Gastrocnemius medialis (tissue), 4 donors: ENCODE data around the gene SPATA2. TPM values are rescaled to one million over a fixed set of nuclear protein-coding genes. Genes with fewer than 3 reads are reported as not detected.

Experiments
- ATAC-seq, 2 donors: fragments of 150-250 bp; one replicate each; pipeline ENCODE4 v1.9.1; 2016
- DNase-seq, 2 donors: peaks; one replicate each; pipeline ENCODE4 v3.0.0-alpha.2; 2019
- H3K27ac ChIP-seq, 4 donors: fragments of 200-600 bp; sonication (generic); 1 replicate in 1 of 4; 2 replicates in 3 of 4; pipeline ENCODE4 v1.5.1; 2016 to 2018; ENCODE audit warnings: mild to moderate bottlenecking in 2 of 4, moderate library complexity in 1 of 4
- H3K27me3 ChIP-seq, 3 donors: fragments of 200-600 bp; sonication (generic) in 2 of 3; 1 replicate in 1 of 3; 2 replicates in 2 of 3; pipeline versions ENCODE4 v1.5.1 to v1.6.0; 2016 to 2019; ENCODE audit warnings: mild to moderate bottlenecking in 1 of 3, moderate library complexity in 1 of 3
- H3K36me3 ChIP-seq, 2 donors: fragments of 200-600 bp; sonication (generic) in 1 of 2; one replicate each; pipeline ENCODE4 v1.5.1; 2017 to 2018
- H3K4me1 ChIP-seq, 2 donors: fragments of 200-600 bp; sonication (generic) in 1 of 2; one replicate each; pipeline ENCODE4 v1.5.1; 2016 to 2017; ENCODE audit warnings: mild to moderate bottlenecking in 2 of 2
- H3K4me3 ChIP-seq, 4 donors: fragments of 200-600 bp; sonication (generic) in 3 of 4; 1 replicate in 1 of 4; 2 replicates in 3 of 4; pipeline ENCODE4 v1.5.1; 2016 to 2019; ENCODE audit warnings: mild to moderate bottlenecking in 2 of 4
- H3K9me3 ChIP-seq, 3 donors: fragments of 200-600 bp; sonication (generic) in 2 of 3; 1 replicate in 1 of 3; 2 replicates in 2 of 3; pipeline ENCODE4 v1.5.1; 2016 to 2019
- CTCF ChIP-seq, 5 experiments: fragments of 450-650 bp in 3 of 5; fragments of 200-600 bp in 2 of 5; sonication (generic) in 2 of 5; IDR thresholded peaks in 4 of 5; conservative IDR thresholded peaks in 1 of 5; 1 replicate in 4 of 5; 2 replicates in 1 of 5; pipeline ENCODE4 v1.5.1; 2016 to 2019; ENCODE audit warnings: antibody characterized with exemption in 5 of 5, mild to moderate bottlenecking in 3 of 5, moderate library complexity in 3 of 5
- POLR2A ChIP-seq, 2 donors: fragments of 450-650 bp; IDR thresholded peaks; one replicate each; pipeline ENCODE4 v1.6.1; 2017; ENCODE audit warnings: antibody characterized with exemption in 2 of 2, mild to moderate bottlenecking in 2 of 2, moderate library complexity in 2 of 2
- in situ Hi-C, 4 donors: fragments of 200-750 bp; cut with MboI; loops; one replicate each; pipeline versions ENCODE4 v1.15.0 to v1.8.0; 2017; ENCODE audit warnings: low sequenced_read_pairs in 4 of 4
- intact Hi-C: fragments of 100-400 bp; cut with DNase I; formaldehyde crosslinking; loops from one replicate; pipeline ENCODE4 v1.15.1; 2023; ENCODE audit warnings: low total_unique reads
- total RNA-seq, 4 donors: library from RNA; depleted of rRNA; stranded (reverse); fragments of >200 nt; gene quantifications; one replicate each; pipeline versions ENCODE4 v1.1.0 to v1.2.3, GENCODE V29; 2016

Gene SPATA2
- total RNA-seq, 4 donors from 2014 or later: 7.7 to 10.7 (median 9.7) TPM

DNA sequence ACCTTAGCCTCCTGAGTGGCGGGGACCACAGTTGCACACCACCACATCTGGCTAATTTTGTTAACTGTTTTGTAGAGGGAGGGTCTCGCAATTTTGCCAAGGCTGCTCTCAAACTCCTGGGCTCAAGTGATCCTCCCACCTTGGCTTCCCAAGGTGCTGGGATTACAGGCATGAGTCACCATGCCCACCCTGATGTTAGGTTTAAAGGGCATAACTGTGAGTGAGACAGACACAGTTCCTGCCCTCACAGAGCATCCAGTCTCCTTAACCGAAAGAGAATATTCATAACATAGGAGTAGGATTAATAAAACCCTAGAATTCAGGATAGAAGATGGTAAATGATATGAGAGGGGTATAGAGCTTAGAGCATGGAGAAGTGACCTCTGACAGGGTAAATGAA is 3.1 kb upstream of the SPATA2 start:
- no peak for TF ChIP-seq CTCF (IDR thresholded peaks at IDR 0.05 in 4 of 5, conservative IDR thresholded peaks at IDR 0.05 in 1 of 5)
- H3K27me3 ChIP-seq: no peaks in the 10 kb centered on the region
- H3K4me1 ChIP-seq: peaks cover 18 to 23% of the 10 kb centered on the region in 2 donors
- H3K36me3 ChIP-seq: no peaks in the 10 kb centered on the region
- H3K4me3 ChIP-seq: no peak overlapping the region
- H3K9me3 ChIP-seq: no peaks in the 10 kb centered on the region
- DNase-seq (no peak), ATAC-seq (no peak)
- intact Hi-C loops: loop anchor here (10.0 kb wide), 1 partner anchor 204 kb away; the partner anchor contains the start of gene B4GALT5
- H3K27ac ChIP-seq: no peak overlapping the region
- in situ Hi-C loops: no loop called here

DNA sequence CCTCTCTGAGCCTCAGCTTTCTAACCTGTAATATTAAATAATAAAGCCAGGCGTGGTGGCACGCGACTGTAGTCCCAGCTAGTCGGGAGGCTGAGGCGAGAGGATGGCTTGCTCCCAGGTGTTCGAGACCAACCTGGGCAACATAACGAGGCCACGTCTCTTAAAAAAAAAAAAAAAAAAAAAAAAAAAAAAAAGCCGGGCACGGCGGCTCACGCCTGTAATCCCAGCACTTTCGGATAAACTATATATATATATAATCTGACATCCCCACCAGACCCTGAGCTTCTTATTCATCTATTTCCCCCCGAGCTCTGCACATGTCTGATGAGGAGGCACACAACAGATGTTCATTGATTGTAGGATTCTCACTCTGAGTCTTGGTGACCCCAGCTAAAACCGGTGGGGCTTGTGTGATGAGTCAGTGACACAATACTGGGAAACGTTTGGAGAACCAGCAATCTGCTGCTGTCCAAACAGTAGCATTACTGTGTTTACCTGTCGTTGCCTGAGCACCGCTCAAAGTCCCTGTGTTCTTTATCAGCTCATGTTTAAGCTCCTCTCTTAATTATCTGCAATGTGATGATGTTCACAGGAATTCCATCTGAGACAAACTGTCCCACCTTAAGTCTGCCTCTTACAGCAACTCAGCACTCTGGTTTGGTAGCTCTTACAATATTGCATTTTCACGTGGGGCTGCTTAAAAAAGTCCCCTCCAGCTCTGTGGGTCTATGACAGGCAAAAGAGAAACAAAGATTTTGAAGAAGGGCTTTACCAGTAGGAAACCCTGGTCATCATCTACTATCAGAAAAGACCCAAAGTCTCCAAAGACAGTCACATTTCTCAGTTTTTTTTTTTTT is 1.0 kb upstream of the SPATA2 start:
- H3K27ac ChIP-seq: peak overlapping the region; percentile 94 to 100 (median 96)
- H3K4me1 ChIP-seq: peaks cover 32 to 37% of the 10 kb centered on the region in 2 donors
- H3K27me3 ChIP-seq: no peaks in the 10 kb centered on the region
- H3K36me3 ChIP-seq: no peaks in the 10 kb centered on the region
- H3K9me3 ChIP-seq: no peaks in the 10 kb centered on the region
- ATAC-seq (peak in 1 of 2 donors; percentile 8), DNase-seq (no peak)
- in situ Hi-C loops: no loop called here
- TF ChIP-seq POLR2A (IDR thresholded peaks at IDR 0.05) (no peak), CTCF (IDR thresholded peaks at IDR 0.05 in 4 of 5, conservative IDR thresholded peaks at IDR 0.05 in 1 of 5) (no peak)
- H3K4me3 ChIP-seq: peak overlapping the region; percentile 84 to 99 (median 92)
- intact Hi-C loops: loop anchor here (10.0 kb wide), 1 partner anchor 202 kb away; the partner anchor contains the start of gene B4GALT5

GRCh38 chr20:49915118-49915379 is 280 bp downstream of the SPATA2 start:
- Histone ChIP-seq H3K4me1 (peaks cover 38 to 50% of the 10 kb centered on the region in 2 donors), H3K36me3 (no peaks in the 10 kb centered on the region), H3K4me3 (peak overlapping the region; percentile 84 to 99 (median 92)), H3K9me3 (no peaks in the 10 kb centered on the region), H3K27ac (peak overlapping the region; percentile 94 to 100 (median 96)), H3K27me3 (no peaks in the 10 kb centered on the region)
- TF ChIP-seq POLR2A (IDR thresholded peaks at IDR 0.05): no peak
- TF ChIP-seq CTCF (IDR thresholded peaks at IDR 0.05 in 4 of 5, conservative IDR thresholded peaks at IDR 0.05 in 1 of 5): no peak
- DNase-seq (no peak), ATAC-seq (peak; percentile 2 to 16)
- intact Hi-C loops (loop anchor here (2.0 to 10.0 kb wide), 2 partner anchors 22 to 200 kb away; partner anchors contain the start of genes B4GALT5 and RNF114), in situ Hi-C loops (no loop called here)

GRCh38 chr20:49914310-49915117 is 815 bp downstream of the SPATA2 start:
- Histone ChIP-seq H3K4me3 (peak overlapping the region; percentile 84 to 99 (median 92)), H3K4me1 (peaks cover 42 to 55% of the 10 kb centered on the region in 2 donors), H3K27me3 (no peaks in the 10 kb centered on the region), H3K27ac (peak overlapping the region; percentile 94 to 100 (median 96)), H3K9me3 (no peaks in the 10 kb centered on the region), H3K36me3 (no peaks in the 10 kb centered on the region)
- in situ Hi-C loops: no loop called here
- intact Hi-C loops: loop anchor here (2.0 to 10.0 kb wide), 3 partner anchors 22 to 200 kb away; partner anchors contain the start of genes B4GALT5, RNF114 and SLC9A8
- ATAC-seq (no peak), DNase-seq (peak in 1 of 2 donors; percentile 21)
- TF ChIP-seq CTCF (IDR thresholded peaks at IDR 0.05 in 4 of 5, conservative IDR thresholded peaks at IDR 0.05 in 1 of 5): no peak
- no peak for TF ChIP-seq POLR2A (IDR thresholded peaks at IDR 0.05)
